PC-3 (cell line): ENCODE measurements around the gene CD82.

Experiments used
- EZH2phosphoT487 ChIP-seq: fragments of 300-600 bp; sonication (generic); IDR thresholded peaks from 2 replicates; pipeline ENCODE4 v1.6.1; 2018; ENCODE audit warnings: mild to moderate bottlenecking, antibody characterized with exemption, low read length, borderline replicate concordance
- TF ChIP-seq, protein P1 (sequence below): fragments of 300-600 bp; sonication (generic); conservative IDR thresholded peaks from 2 replicates; pipeline ENCODE4 v1.5.1; 2017; ENCODE audit warnings: antibody characterized with exemption, low read depth, mild to moderate bottlenecking, low read length

DNA sequence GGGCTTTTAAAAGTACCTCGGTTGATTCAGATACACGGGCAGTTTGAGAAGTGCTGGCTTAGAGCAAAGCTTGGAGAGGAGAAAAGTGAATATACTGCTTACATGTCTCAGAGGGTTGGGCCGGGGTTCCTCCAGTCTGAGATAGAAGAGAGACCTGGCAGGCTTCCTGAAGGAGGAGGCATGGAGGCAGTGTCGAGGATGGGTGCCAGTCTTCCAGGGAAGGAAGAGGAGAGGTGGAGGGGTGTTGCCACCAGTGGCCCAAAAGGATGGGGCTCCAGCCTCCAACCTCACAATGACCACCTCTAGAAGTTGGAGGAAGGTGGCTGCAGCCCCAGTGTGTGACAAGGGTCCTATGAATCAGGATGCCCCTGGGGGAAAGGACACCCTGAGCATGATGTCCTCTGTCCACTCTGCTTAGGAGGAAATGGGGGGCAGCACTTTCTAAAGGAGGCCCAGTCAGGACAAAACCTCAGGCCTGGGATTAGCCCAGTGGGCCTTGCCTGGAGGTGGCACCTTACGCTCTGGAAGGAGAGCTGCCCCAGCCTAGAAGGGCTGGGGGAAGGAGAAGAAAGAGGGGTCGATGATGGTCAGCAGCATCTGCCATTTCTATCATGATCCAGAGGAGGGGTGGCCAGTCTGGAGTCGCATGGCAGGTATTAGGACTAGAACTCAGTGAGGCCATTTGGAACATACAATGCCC lies 65.2 kb downstream of the CD82 start:
- TF ChIP-seq, protein P1, sequence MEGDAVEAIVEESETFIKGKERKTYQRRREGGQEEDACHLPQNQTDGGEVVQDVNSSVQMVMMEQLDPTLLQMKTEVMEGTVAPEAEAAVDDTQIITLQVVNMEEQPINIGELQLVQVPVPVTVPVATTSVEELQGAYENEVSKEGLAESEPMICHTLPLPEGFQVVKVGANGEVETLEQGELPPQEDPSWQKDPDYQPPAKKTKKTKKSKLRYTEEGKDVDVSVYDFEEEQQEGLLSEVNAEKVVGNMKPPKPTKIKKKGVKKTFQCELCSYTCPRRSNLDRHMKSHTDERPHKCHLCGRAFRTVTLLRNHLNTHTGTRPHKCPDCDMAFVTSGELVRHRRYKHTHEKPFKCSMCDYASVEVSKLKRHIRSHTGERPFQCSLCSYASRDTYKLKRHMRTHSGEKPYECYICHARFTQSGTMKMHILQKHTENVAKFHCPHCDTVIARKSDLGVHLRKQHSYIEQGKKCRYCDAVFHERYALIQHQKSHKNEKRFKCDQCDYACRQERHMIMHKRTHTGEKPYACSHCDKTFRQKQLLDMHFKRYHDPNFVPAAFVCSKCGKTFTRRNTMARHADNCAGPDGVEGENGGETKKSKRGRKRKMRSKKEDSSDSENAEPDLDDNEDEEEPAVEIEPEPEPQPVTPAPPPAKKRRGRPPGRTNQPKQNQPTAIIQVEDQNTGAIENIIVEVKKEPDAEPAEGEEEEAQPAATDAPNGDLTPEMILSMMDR = no peak
- TF ChIP-seq EZH2phosphoT487 = no peak
